ENCODE results near the gene GSTA4.

GRCh38 chr6:52992980-52993920, 1.8 kb downstream of the GSTA4 start:
- TF ChIP-seq EZH2phosphoT487 (IDR thresholded peaks at IDR 0.05; ENCODE audit: insufficient read depth, low read depth): no peak
- TF ChIP-seq EZH2 (IDR thresholded peaks at IDR 0.05; ENCODE audit: insufficient read depth, poor library complexity, severe bottlenecking): no peak

Measured in GM23248 (cell line).